HEK293T (cell line): Measurements from ENCODE around the gene DPY19L3.

Experiments used
- FOXA1 ChIP-seq: fragments of 450-650 bp; IDR thresholded peaks from 2 replicates; pipeline ENCODE4 v1.6.1; 2016; ENCODE audit warnings: mild to moderate bottlenecking
- PKNOX1 ChIP-seq: fragments of 450-650 bp; IDR thresholded peaks from 2 replicates; pipeline ENCODE4 v1.6.1; 2016
- SUZ12 ChIP-seq: fragments of 450-650 bp; IDR thresholded peaks from 2 replicates; pipeline ENCODE4 v1.6.1; 2016; ENCODE audit warnings: mild to moderate bottlenecking

- no peak for TF ChIP-seq PKNOX1
- TF ChIP-seq SUZ12 = no peak
- no peak for TF ChIP-seq FOXA1
These were observed 12.7 kb upstream of the DPY19L3 start for GRCh38 chr19:32392901-32393300.
